HG03469 (cell line): ENCODE data around the gene PDE6G.
"Not testable (repeated sequence)": the region's sequence is repeated elsewhere in the genome, so short reads cannot be mapped to it uniquely, and the experiment has no call there.

Experiments used
- ATAC-seq: cut with Tn5 transposase; IDR thresholded peaks from one replicate; pipeline ENCODE4 v1.9.1; 2021; ENCODE audit warnings: mild to moderate bottlenecking, moderate library complexity, moderate number of reproducible peaks; ENCODE audit not compliant: unreplicated experiment

PDE6G gene

GRCh38 chr17:81635973-81636504, 20.3 kb downstream of the PDE6G start:
- ATAC-seq: no peak

- ATAC-seq: no peak
Measured at GRCh38 chr17:81635431-81635830, 20.9 kb downstream of the PDE6G start.

- no peak for ATAC-seq
Measured at GRCh38 chr17:81631482-81631881, 24.9 kb downstream of the PDE6G start.

- no peak for ATAC-seq
Measured at GRCh38 chr17:81630274-81630673, 26.1 kb downstream of the PDE6G start.

- ATAC-seq: no peak
Measured at GRCh38 chr17:81621494-81622130, 34.7 kb downstream of the PDE6G start.

GRCh38 chr17:81618307-81618706, 38.0 kb downstream of the PDE6G start:
- not testable (repeated sequence) for ATAC-seq

GRCh38 chr17:81616877-81617276, 39.5 kb downstream of the PDE6G start:
- no peak for ATAC-seq

GRCh38 chr17:81615401-81615930, 40.9 kb downstream of the PDE6G start:
- no peak for ATAC-seq

GRCh38 chr17:81612172-81612970, 44.0 kb downstream of the PDE6G start:
- ATAC-seq: no peak

GRCh38 chr17:81609541-81610311, 46.6 kb downstream of the PDE6G start:
- no peak for ATAC-seq

GRCh38 chr17:81608605-81609004, 47.7 kb downstream of the PDE6G start:
- no peak for ATAC-seq

- ATAC-seq: no peak
Measured at GRCh38 chr17:81608082-81608481, 48.3 kb downstream of the PDE6G start.

- no peak for ATAC-seq
Measured at GRCh38 chr17:81607431-81607830, 48.9 kb downstream of the PDE6G start.

- no peak for ATAC-seq
Measured at GRCh38 chr17:81603846-81604610, 52.3 kb downstream of the PDE6G start.

- no peak for ATAC-seq
Measured at GRCh38 chr17:81601525-81602120, 54.7 kb downstream of the PDE6G start.
